HCT116 (cell line): Measurements from ENCODE around the gene ERICH6. TPM values are rescaled to one million over a fixed set of nuclear protein-coding genes. Genes with fewer than 3 reads are reported as not detected.
A peak's percentile ranks its signal among the peaks of the same experiment; 100 is the strongest.

Experiments
- ATAC-seq: fragments of 200-7000 bp; cut with Tn5 transposase; 2 replicates; pipeline ENCODE4 v1.9.1; 2020; ENCODE audit warnings: mild to moderate bottlenecking, moderate library complexity
- BruUV-seq: library from RNA; stranded (reverse); fragments of 400-500 nt; replicated peaks from 2 replicates; lab custom pipeline; 2021; lab: Mats Ljungman, UMichigan
- CTCF ChIA-PET: fragments of 300-600 bp; sonication (Branson Sonifier 250); formaldehyde crosslinking; loops from one replicate; lab custom pipeline; 2021; ENCODE audit warnings: antibody characterized with exemption; lab: Charles Lee
- POLR2A ChIA-PET: fragments of 300-600, 350-600 bp; sonication (Branson Sonifier 250); formaldehyde crosslinking; loops from one replicate; lab custom pipeline; 2021; ENCODE audit warnings: antibody characterized with exemption; lab: Charles Lee
- RAD21 ChIA-PET, 2 experiments: fragments of 300-600 bp; sonication (Branson Sonifier 250); formaldehyde crosslinking; loops; one replicate each; lab custom pipeline; 2023; ENCODE audit warnings: low total read pairs in 2 of 2; ENCODE audit not compliant: uncharacterized antibody in 2 of 2, unreplicated experiment in 2 of 2, low non-redundant PET in 1 of 2; lab: Charles Lee
- DNase-seq: peaks from one replicate; pipeline ENCODE4 v3.0.0-alpha.2; 2010; ENCODE audit warnings: low read depth, low spot score
- H2AFZ ChIP-seq: fragments of 200-600 bp; shearing (Covaris generic), sonication (generic); 2 replicates; pipeline ENCODE4 v1.6.1; 2017; ENCODE audit warnings: low read depth, mixed run types, mixed read lengths, antibody characterized with exemption, low read length; ENCODE audit not compliant: poor library complexity, severe bottlenecking
- H3K27ac ChIP-seq: 2 replicates; pipeline ENCODE4 v1.5.1; 2012; ENCODE audit warnings: low read depth, low read length
- H3K27me3 ChIP-seq: fragments of 200-600 bp; sonication (generic); 2 replicates; pipeline ENCODE4 v1.6.1; 2016; ENCODE audit warnings: mixed run types, low read length, mixed read lengths; ENCODE audit not compliant: insufficient read depth
- H3K36me3 ChIP-seq, 2 experiments: fragments of 200-500 bp in 1 of 2; fragments of 200-600 bp in 1 of 2; sonication (Bioruptor generic) in 1 of 2; sonication (generic) in 1 of 2; 2 replicates each; pipeline versions ENCODE4 v1.5.1 to v1.6.1; 2014 to 2016; ENCODE audit warnings: low read length in 2 of 2, inconsistent platforms in 1 of 2, mixed read lengths in 1 of 2, mixed run types in 1 of 2; ENCODE audit not compliant: insufficient read depth in 2 of 2, control insufficient read depth in 1 of 2
- H3K4me1 ChIP-seq, 2 experiments: fragments of 200-600 bp in 1 of 2; sonication (generic) in 1 of 2; 2 replicates each; pipeline versions ENCODE4 v1.5.1 to v1.6.1; 2012 to 2017; ENCODE audit warnings: low read length in 2 of 2, inconsistent platforms in 1 of 2, mild to moderate bottlenecking in 1 of 2, mixed read lengths in 1 of 2, mixed run types in 1 of 2, moderate library complexity in 1 of 2; ENCODE audit not compliant: insufficient read depth in 2 of 2, control insufficient read depth in 1 of 2
- H3K4me2 ChIP-seq: fragments of 200-600 bp; sonication (generic); 2 replicates; pipeline ENCODE4 v1.6.1; 2017; ENCODE audit warnings: mixed run types, low read length, mixed read lengths
- H3K4me3 ChIP-seq, 2 experiments: fragments of 200-600 bp in 1 of 2; sonication (generic) in 1 of 2; replicated peaks in 1 of 2; 2 replicates each; pipeline ENCODE4 v1.5.1; 2011 to 2016; ENCODE audit warnings: low read length in 2 of 2, control low read depth in 1 of 2, low read depth in 1 of 2, mild to moderate bottlenecking in 1 of 2, mixed read lengths in 1 of 2, mixed run types in 1 of 2
- H3K79me2 ChIP-seq: fragments of 200-600 bp; sonication (generic); 2 replicates; pipeline ENCODE4 v1.6.1; 2017; ENCODE audit warnings: mild to moderate bottlenecking, mixed run types, low read length, moderate library complexity, mixed read lengths; ENCODE audit not compliant: insufficient read depth
- H3K9ac ChIP-seq: fragments of 200-600 bp; sonication (generic); 2 replicates; pipeline ENCODE4 v1.6.1; 2016; ENCODE audit warnings: low read length, mixed read lengths
- H3K9me2 ChIP-seq: fragments of 200-600 bp; sonication (generic), shearing (Covaris generic); 2 replicates; pipeline ENCODE4 v1.6.1; 2017; ENCODE audit warnings: mixed run types, mild to moderate bottlenecking, moderate library complexity; ENCODE audit not compliant: insufficient read depth
- H3K9me3 ChIP-seq, 2 experiments: fragments of 200-500 bp in 1 of 2; fragments of 200-600 bp in 1 of 2; sonication (Bioruptor generic) in 1 of 2; sonication (generic) in 1 of 2; 2 replicates each; pipeline ENCODE4 v1.6.1; 2014 to 2017; ENCODE audit warnings: low read length in 2 of 2, mixed read lengths in 2 of 2, inconsistent platforms in 1 of 2, low read depth in 1 of 2, mild to moderate bottlenecking in 1 of 2, mixed run types in 1 of 2, moderate library complexity in 1 of 2; ENCODE audit not compliant: control insufficient read depth in 1 of 2, insufficient read depth in 1 of 2
- H4K20me1 ChIP-seq: fragments of 200-600 bp; sonication (generic), shearing (Covaris generic); 2 replicates; pipeline ENCODE4 v1.6.1; 2017; ENCODE audit warnings: mixed run types, mild to moderate bottlenecking, moderate library complexity; ENCODE audit not compliant: insufficient read depth
- ATF3 ChIP-seq: IDR thresholded peaks from 2 replicates; pipeline ENCODE4 v1.6.1; 2012
- CEBPB ChIP-seq: IDR thresholded peaks from 2 replicates; pipeline ENCODE4 v1.6.1; 2012; ENCODE audit warnings: low read depth
- EGR1 ChIP-seq: IDR thresholded peaks from 2 replicates; pipeline ENCODE4 v1.6.1; 2012; ENCODE audit warnings: low read depth
- ELF1 ChIP-seq: IDR thresholded peaks from 2 replicates; pipeline ENCODE4 v1.6.1; 2012; ENCODE audit warnings: low read depth, borderline replicate concordance
- EZH2phosphoT487 ChIP-seq: fragments of 200-600 bp; IDR thresholded peaks from 2 replicates; pipeline ENCODE4 v1.6.1; 2018; ENCODE audit warnings: antibody characterized with exemption, borderline replicate concordance
- FOSL1 ChIP-seq: IDR thresholded peaks from 2 replicates; pipeline ENCODE4 v1.6.1; 2012; ENCODE audit warnings: low read depth
- JUND ChIP-seq: IDR thresholded peaks from 2 replicates; pipeline ENCODE4 v1.6.1; 2012
- MAX ChIP-seq: IDR thresholded peaks from 2 replicates; pipeline ENCODE4 v1.6.1; 2012
- POLR2A ChIP-seq: IDR thresholded peaks from 2 replicates; pipeline ENCODE4 v1.7.0; 2011; ENCODE audit warnings: borderline replicate concordance; ENCODE audit not compliant: insufficient read depth, insufficient read length; ENCODE audit errors: extremely low read depth
- POLR2AphosphoS5 ChIP-seq: IDR thresholded peaks from 2 replicates; pipeline ENCODE4 v1.6.1; 2011; ENCODE audit warnings: mild to moderate bottlenecking, low read depth, low read length, moderate library complexity
- SIN3A ChIP-seq: IDR thresholded peaks from 2 replicates; pipeline ENCODE4 v1.6.1; 2012; ENCODE audit warnings: low read depth
- SP1 ChIP-seq: IDR thresholded peaks from 2 replicates; pipeline ENCODE4 v1.6.1; 2012; ENCODE audit warnings: low read depth
- SRF ChIP-seq: IDR thresholded peaks from 2 replicates; pipeline ENCODE4 v1.6.1; 2012; ENCODE audit warnings: low read depth
- YY1 ChIP-seq: IDR thresholded peaks from 2 replicates; pipeline ENCODE4 v1.6.1; 2011; ENCODE audit warnings: low read length, low read depth, moderate library complexity, mild to moderate bottlenecking; ENCODE audit not compliant: insufficient replicate concordance; ENCODE audit errors: extremely low read depth
- ZBTB33 ChIP-seq: IDR thresholded peaks from 2 replicates; pipeline ENCODE4 v1.6.1; 2011; ENCODE audit warnings: mild to moderate bottlenecking, low read length, moderate library complexity; ENCODE audit not compliant: insufficient replicate concordance; ENCODE audit errors: extremely low read depth
- ZFX ChIP-seq: fragments of 450-650 bp; IDR thresholded peaks from 2 replicates; pipeline ENCODE4 v1.6.1; 2017
- ZNF274 ChIP-seq: fragments of 200-500 bp; sonication (Bioruptor generic); IDR thresholded peaks from 2 replicates; pipeline ENCODE4 v1.6.1; 2014; ENCODE audit warnings: mild to moderate bottlenecking, low read depth, low read length, inconsistent platforms
- intact Hi-C: fragments of 100-400 bp; cut with micrococcal nuclease; formaldehyde crosslinking; loops from 2 replicates; pipeline ENCODE4 v1.10.0; 2022
- total RNA-seq: library from RNA; stranded (reverse); gene quantifications from one replicate; pipeline ENCODE4 v1.2.1, GENCODE V29; 2021; ENCODE audit not compliant: unreplicated experiment

The ERICH6 gene
- total RNA-seq, 1 experiment from 2014 or later = not detected

- 0 out of 2 replicates have a peak overlapping the region, but pooled peaks have one; percentile 35 for H3K4me2 ChIP-seq
- H3K36me3 ChIP-seq = peaks cover 3 to 5% of the 10 kb centered on the region in 2 experiments; a peak in 1 of 4 replicates
- H3K4me1 ChIP-seq = peaks cover 9 to 36% of the 10 kb centered on the region in 2 experiments; a peak in 3 of 4 replicates
- intact Hi-C loops = no loop called here
- H3K27ac ChIP-seq = no peak overlapping the region
- H4K20me1 ChIP-seq = peaks cover 12% of the 10 kb centered on the region; the same call in 1 of the 2 replicates
- no peak overlapping the region for H2AFZ ChIP-seq
- H3K4me3 ChIP-seq = no peak overlapping the region
- peaks cover 87% of the 10 kb centered on the region for H3K79me2 ChIP-seq
- no peak for DNase-seq
- ATAC-seq = no peak
- H3K9me2 ChIP-seq = no peaks in the 10 kb centered on the region
- ChIA-PET POLR2A (no interaction called here), RAD21 (no interaction called here), CTCF (no interaction called here)
- no peak overlapping the region for H3K9ac ChIP-seq
- BruUV-seq = no TSS peak
- TF ChIP-seq POLR2A (no peak), MAX (no peak), SRF (no peak), EZH2phosphoT487 (no peak), ZFX (no peak), FOSL1 (no peak), YY1 (no peak), CEBPB (no peak)
- no peaks in the 10 kb centered on the region for H3K27me3 ChIP-seq
- H3K9me3 ChIP-seq = no peaks in the 10 kb centered on the region
Measured at GRCh38 chr3:150744919-150745211, 41.1 kb upstream of the ERICH6 start.

GRCh38 chr3:150744041-150744918, 40.6 kb upstream of the ERICH6 start:
- CTCF ChIA-PET = no interaction called here
- no peak for TF ChIP-seq EGR1
- TF ChIP-seq JUND = no peak
- no peak for TF ChIP-seq CEBPB
- TF ChIP-seq ZBTB33 = no peak
- no peak for TF ChIP-seq SIN3A
- no peak for TF ChIP-seq ATF3
- TF ChIP-seq YY1 = no peak
- TF ChIP-seq POLR2A = no peak
- no peak for TF ChIP-seq ELF1
- no peak for TF ChIP-seq POLR2AphosphoS5
- TF ChIP-seq ZFX = no peak
- no peak for TF ChIP-seq ZNF274
- TF ChIP-seq SRF = no peak
- TF ChIP-seq MAX = no peak
- no peak for TF ChIP-seq SP1

More at GRCh38 chr3:150744041-150744918, 40.6 kb upstream of the ERICH6 start:
- Histone ChIP-seq H3K27ac (no peak overlapping the region; the same call in 1 of the 2 replicates), H2AFZ (no peak overlapping the region), H3K4me3 (no peak overlapping the region), H3K9me2 (no peaks in the 10 kb centered on the region), H4K20me1 (peaks cover 11% of the 10 kb centered on the region; the same call in 1 of the 2 replicates), H3K79me2 (peaks cover 81% of the 10 kb centered on the region), H3K9me3 (no peaks in the 10 kb centered on the region), H3K9ac (0 out of 2 replicates have a peak overlapping the region, but pooled peaks have one; percentile 7), H3K36me3 (peaks cover 3 to 5% of the 10 kb centered on the region in 2 experiments; a peak in 1 of 4 replicates), H3K4me1 (peaks cover 11 to 42% of the 10 kb centered on the region in 2 experiments), H3K27me3 (no peaks in the 10 kb centered on the region), H3K4me2 (peak overlapping the region; percentile 35)
- intact Hi-C loops = no loop called here
- BruUV-seq = no TSS peak
- no peak for ATAC-seq
- POLR2A ChIA-PET = no interaction called here
- DNase-seq = no peak
- RAD21 ChIA-PET = no interaction called here
